IMR-90 (cell line): Measurements from ENCODE around the gene TENM3. TPM values are rescaled to one million over a fixed set of nuclear protein-coding genes. Genes with fewer than 3 reads are reported as not detected.

ENCODE experiments used
- ATAC-seq: fragments of 200-7000 bp; cut with Tn5 transposase; 2 replicates; pipeline ENCODE4 v1.9.1; 2020; ENCODE audit warnings: low read depth, mild to moderate bottlenecking, moderate library complexity
- BruUV-seq: library from RNA; stranded (reverse); fragments of 400-500 nt; replicated peaks from 2 replicates; lab custom pipeline; 2021; lab: Mats Ljungman, UMichigan
- CTCF ChIA-PET: fragments of 300-600 bp; formaldehyde crosslinking; extraction: SDS; loops from one replicate; lab custom pipeline; 2021; ENCODE audit warnings: antibody characterized with exemption; lab: Yijun Ruan, JAX
- POLR2A ChIA-PET: fragments of 300-600 bp; sonication (Branson Sonifier 250); formaldehyde crosslinking; loops from one replicate; lab custom pipeline; 2022; ENCODE audit warnings: antibody characterized with exemption; ENCODE audit not compliant: unreplicated experiment; lab: Charles Lee
- DNase-seq: peaks from one replicate; pipeline ENCODE4 v3.0.0; 2013
- H2AFZ ChIP-seq: replicated peaks from 2 replicates; pipeline ENCODE3; 2013; ENCODE audit warnings: low read length, mild to moderate bottlenecking; ENCODE audit not compliant: poor library complexity
- H2AK5ac ChIP-seq: 2 replicates; pipeline ENCODE4 v1.6.1; 2013; ENCODE audit warnings: low read depth, low read length, inconsistent platforms
- H2AK9ac ChIP-seq: replicated peaks from 2 replicates; pipeline ENCODE3; 2013; ENCODE audit warnings: mild to moderate bottlenecking, low read depth, low read length, moderate library complexity; ENCODE audit not compliant: poor library complexity
- H2BK120ac ChIP-seq: 2 replicates; pipeline ENCODE4 v1.6.1; 2013; ENCODE audit warnings: low read depth, low read length, inconsistent platforms
- H2BK15ac ChIP-seq: 3 replicates; pipeline ENCODE4 v1.6.1; 2013; ENCODE audit warnings: low read depth, low read length, inconsistent platforms
- H2BK20ac ChIP-seq: 2 replicates; pipeline ENCODE4 v1.6.1; 2013; ENCODE audit warnings: low read depth, mild to moderate bottlenecking, inconsistent platforms, low read length, moderate library complexity
- H2BK5ac ChIP-seq: 2 replicates; pipeline ENCODE4 v1.6.1; 2013; ENCODE audit warnings: mild to moderate bottlenecking, low read depth, low read length, inconsistent platforms; ENCODE audit not compliant: poor library complexity, severe bottlenecking
- H3K14ac ChIP-seq: replicated peaks from 2 replicates; pipeline ENCODE4 v1.6.1; 2013; ENCODE audit warnings: low read depth, low read length, inconsistent platforms
- H3K18ac ChIP-seq: 2 replicates; pipeline ENCODE4 v1.6.1; 2013; ENCODE audit warnings: low read depth, low read length, control low read depth
- H3K23ac ChIP-seq: 2 replicates; pipeline ENCODE4 v1.6.1; 2013; ENCODE audit warnings: low read depth, low read length, inconsistent platforms
- H3K27ac ChIP-seq: 2 replicates; pipeline ENCODE4 v1.5.1; 2013; ENCODE audit warnings: mild to moderate bottlenecking, control low read depth, low read length; ENCODE audit not compliant: insufficient read depth
- H3K27me3 ChIP-seq: 2 replicates; pipeline ENCODE4 v1.6.1; 2013; ENCODE audit warnings: low read length; ENCODE audit not compliant: control insufficient read depth, insufficient read depth
- H3K36me3 ChIP-seq: 2 replicates; pipeline ENCODE4 v1.6.1; 2013; ENCODE audit warnings: low read length, mixed read lengths; ENCODE audit not compliant: control insufficient read depth, insufficient read depth
- H3K4ac ChIP-seq: 2 replicates; pipeline ENCODE4 v1.6.1; 2013; ENCODE audit warnings: low read depth, low read length, inconsistent platforms
- H3K4me1 ChIP-seq: 2 replicates; pipeline ENCODE4 v1.6.1; 2013; ENCODE audit warnings: low read length, mixed read lengths; ENCODE audit not compliant: control insufficient read depth, insufficient read depth
- H3K4me2 ChIP-seq: 2 replicates; pipeline ENCODE4 v1.6.1; 2013; ENCODE audit warnings: low read depth, mild to moderate bottlenecking, control low read depth, low read length, moderate library complexity
- H3K4me3 ChIP-seq: 2 replicates; pipeline ENCODE4 v1.5.1; 2013; ENCODE audit warnings: low read depth, mild to moderate bottlenecking, control low read depth, low read length, moderate library complexity; ENCODE audit not compliant: insufficient read depth
- H3K56ac ChIP-seq: 2 replicates; pipeline ENCODE4 v1.6.1; 2013; ENCODE audit warnings: low read length, inconsistent platforms; ENCODE audit not compliant: insufficient read depth; ENCODE audit errors: extremely low read depth
- H3K79me1 ChIP-seq, 2 experiments: 2 replicates each; pipeline ENCODE4 v1.6.1; 2013; ENCODE audit warnings: low read length in 2 of 2, inconsistent platforms in 1 of 2, low read depth in 1 of 2
- H3K9ac ChIP-seq: 2 replicates; pipeline ENCODE4 v1.6.1; 2013; ENCODE audit warnings: low read depth, low read length, control low read depth
- H3K9me1 ChIP-seq: 2 replicates; pipeline ENCODE4 v1.6.1; 2013; ENCODE audit warnings: low read length, inconsistent platforms; ENCODE audit not compliant: insufficient read depth
- H3K9me3 ChIP-seq: 2 replicates; pipeline ENCODE4 v1.6.1; 2013; ENCODE audit warnings: low read length; ENCODE audit not compliant: control insufficient read depth, insufficient read depth
- H4K20me1 ChIP-seq: 2 replicates; pipeline ENCODE4 v1.6.1; 2013; ENCODE audit warnings: low read length, inconsistent platforms; ENCODE audit not compliant: insufficient read depth
- H4K5ac ChIP-seq: 2 replicates; pipeline ENCODE4 v1.6.1; 2013; ENCODE audit warnings: mild to moderate bottlenecking, low read depth, low read length, control low read depth
- H4K8ac ChIP-seq, 2 experiments: 2 replicates each; pipeline ENCODE4 v1.6.1; 2013; ENCODE audit warnings: low read depth in 2 of 2, low read length in 2 of 2, control low read depth in 1 of 2, inconsistent platforms in 1 of 2
- H4K91ac ChIP-seq: 2 replicates; pipeline ENCODE4 v1.6.1; 2013; ENCODE audit warnings: low read depth, low read length, inconsistent platforms; ENCODE audit not compliant: insufficient read depth
- BHLHE40 ChIP-seq: fragments of 150-350 bp; IDR thresholded peaks from 2 replicates; pipeline ENCODE4 v1.6.1; 2016; ENCODE audit warnings: mild to moderate bottlenecking, low read depth, low read length
- FOS ChIP-seq: fragments of 150-350 bp; IDR thresholded peaks from 2 replicates; pipeline ENCODE4 v1.6.1; 2016; ENCODE audit warnings: low read depth, low read length
- SMC3 ChIP-seq: fragments of 150-350 bp; IDR thresholded peaks from 2 replicates; pipeline ENCODE4 v1.6.1; 2016; ENCODE audit warnings: low read depth, mild to moderate bottlenecking, antibody characterized with exemption, low read length, moderate library complexity
- WGBS, 2 experiments: methylation state at CpG; one replicate each; pipeline versions ENCODE4 v1.1.5 to v1.1.7; 2013; ENCODE audit warnings: missing lambda C conversion rate in 2 of 2; ENCODE audit not compliant: insufficient read length in 1 of 2; ENCODE audit errors: extremely low coverage in 2 of 2; 5-methylcytosine and 5-hydroxymethylcytosine counted together
- dilution Hi-C: fragments of 300-500 bp; cut with HindIII; formaldehyde crosslinking; loops from one replicate; pipeline ENCODE4 v1.14.3; 2018; ENCODE audit warnings: low sequenced_read_pairs; ENCODE audit not compliant: unreplicated experiment
- in situ Hi-C: fragments of 300-500 bp; cut with MboI; formaldehyde crosslinking; loops from 3 replicates; pipeline ENCODE4 v1.14.3; 2019; ENCODE audit warnings: low sequenced_read_pairs, inconsistent platforms, mixed read lengths
- intact Hi-C: fragments of 100-400 bp; cut with micrococcal nuclease; formaldehyde crosslinking; loops from 2 replicates; pipeline ENCODE4 v1.10.0; 2022
- polyA plus RNA-seq, 3 experiments: library from polyadenylated mRNA; depleted of rRNA; stranded (reverse); fragments of >200 nt; gene quantifications; 2 replicates each; pipeline ENCODE4 v1.2.3, GENCODE V29; 2012; ENCODE audit warnings: low replicate concordance in 1 of 3
- total RNA-seq: library from RNA; depleted of rRNA; stranded (reverse); fragments of >200 nt; gene quantifications from 2 replicates; pipeline ENCODE4 v1.2.3, GENCODE V29; 2012

Gene TENM3
- total and polyA plus RNA-seq, 2 of the 4 experiments (the other 2 are of a cell fraction), result 29.9 to 173 TPM

- DNase-seq (peak; percentile 43), ATAC-seq (no peak)
- dilution Hi-C loops (no loop called here), in situ Hi-C loops (no loop called here), intact Hi-C loops (no loop called here)
- ChIA-PET CTCF (interaction anchor here (0.7 kb wide), 1 partner anchor 57 kb away, joined by 3 read pairs; no protein-coding TSS in a partner anchor), POLR2A (interaction anchor here (0.6 kb wide), 1 partner anchor 90 kb away, joined by 3 read pairs; no protein-coding TSS in a partner anchor)
- H3K9ac ChIP-seq, result no peak overlapping the region
- BruUV-seq, result no TSS peak
- peaks cover 5% of the 10 kb centered on the region for H3K9me3 ChIP-seq
- H2BK15ac ChIP-seq, result no peak overlapping the region
- H2AFZ ChIP-seq, result no peak overlapping the region
- H3K4me2 ChIP-seq, result no peak overlapping the region
- no peaks in the 10 kb centered on the region for H3K27me3 ChIP-seq
- no peak overlapping the region for H3K18ac ChIP-seq
- H3K79me1 ChIP-seq, result no peaks in the 10 kb centered on the region; a peak in 1 of 4 replicates
- peak; percentile 35; the same call in 1 of the 2 replicates for TF ChIP-seq FOS
- no peak for TF ChIP-seq SMC3
- TF ChIP-seq BHLHE40, result peak; percentile 25; the same call in 1 of the 2 replicates
- WGBS, 2 experiments, result no CpG with 5 or more reads among the region's 2 CpGs
- peaks cover 6% of the 10 kb centered on the region; the same call in 1 of the 2 replicates for H3K9me1 ChIP-seq
- peaks cover 4% of the 10 kb centered on the region; the same call in 1 of the 2 replicates for H3K4me1 ChIP-seq
- no peak overlapping the region for H3K14ac ChIP-seq
- H2BK5ac ChIP-seq, result no peak overlapping the region
- no peak overlapping the region for H3K4ac ChIP-seq
- no peaks in the 10 kb centered on the region for H4K20me1 ChIP-seq
- H3K27ac ChIP-seq, result no peak overlapping the region
- no peak overlapping the region for H2AK5ac ChIP-seq
- H4K8ac ChIP-seq, result no peak overlapping the region
- H2BK20ac ChIP-seq, result no peak overlapping the region
- H3K56ac ChIP-seq, result no peak overlapping the region
- H3K36me3 ChIP-seq, result no peaks in the 10 kb centered on the region
- H4K5ac ChIP-seq, result no peak overlapping the region
- H2AK9ac ChIP-seq, result no peak overlapping the region
- no peak overlapping the region for H2BK120ac ChIP-seq
- no peak overlapping the region for H3K23ac ChIP-seq
- H3K4me3 ChIP-seq, result no peak overlapping the region
- H4K91ac ChIP-seq, result no peak overlapping the region
Measured at GRCh38 chr4:182748949-182749348, 505.7 kb downstream of the TENM3 start.
